HCT116 (cell line): Measurements from ENCODE around the gene STRN3. TPM values are rescaled to one million over a fixed set of nuclear protein-coding genes. Genes with fewer than 3 reads are reported as not detected.

Source experiments
- ATAC-seq: fragments of 200-7000 bp; cut with Tn5 transposase; 2 replicates; pipeline ENCODE4 v1.9.1; 2020; ENCODE audit warnings: mild to moderate bottlenecking, moderate library complexity
- BruUV-seq: library from RNA; stranded (reverse); fragments of 400-500 nt; replicated peaks from 2 replicates; lab custom pipeline; 2021; lab: Mats Ljungman, UMichigan
- CTCF ChIA-PET: fragments of 300-600 bp; sonication (Branson Sonifier 250); formaldehyde crosslinking; loops from one replicate; lab custom pipeline; 2021; ENCODE audit warnings: antibody characterized with exemption; lab: Charles Lee
- POLR2A ChIA-PET: fragments of 300-600, 350-600 bp; sonication (Branson Sonifier 250); formaldehyde crosslinking; loops from one replicate; lab custom pipeline; 2021; ENCODE audit warnings: antibody characterized with exemption; lab: Charles Lee
- RAD21 ChIA-PET, 2 experiments: fragments of 300-600 bp; sonication (Branson Sonifier 250); formaldehyde crosslinking; loops; one replicate each; lab custom pipeline; 2023; ENCODE audit warnings: low total read pairs in 2 of 2; ENCODE audit not compliant: uncharacterized antibody in 2 of 2, unreplicated experiment in 2 of 2, low non-redundant PET in 1 of 2; lab: Charles Lee
- DNase-seq: peaks from one replicate; pipeline ENCODE4 v3.0.0-alpha.2; 2010; ENCODE audit warnings: low read depth, low spot score
- H2AFZ ChIP-seq: fragments of 200-600 bp; shearing (Covaris generic), sonication (generic); 2 replicates; pipeline ENCODE4 v1.6.1; 2017; ENCODE audit warnings: low read depth, mixed run types, mixed read lengths, antibody characterized with exemption, low read length; ENCODE audit not compliant: poor library complexity, severe bottlenecking
- H3K27ac ChIP-seq: 2 replicates; pipeline ENCODE4 v1.5.1; 2012; ENCODE audit warnings: low read depth, low read length
- H3K27me3 ChIP-seq: fragments of 200-600 bp; sonication (generic); 2 replicates; pipeline ENCODE4 v1.6.1; 2016; ENCODE audit warnings: mixed run types, low read length, mixed read lengths; ENCODE audit not compliant: insufficient read depth
- H3K36me3 ChIP-seq, 2 experiments: fragments of 200-500 bp in 1 of 2; fragments of 200-600 bp in 1 of 2; sonication (Bioruptor generic) in 1 of 2; sonication (generic) in 1 of 2; 2 replicates each; pipeline versions ENCODE4 v1.5.1 to v1.6.1; 2014 to 2016; ENCODE audit warnings: low read length in 2 of 2, inconsistent platforms in 1 of 2, mixed read lengths in 1 of 2, mixed run types in 1 of 2; ENCODE audit not compliant: insufficient read depth in 2 of 2, control insufficient read depth in 1 of 2
- H3K4me1 ChIP-seq, 2 experiments: fragments of 200-600 bp in 1 of 2; sonication (generic) in 1 of 2; 2 replicates each; pipeline versions ENCODE4 v1.5.1 to v1.6.1; 2012 to 2017; ENCODE audit warnings: low read length in 2 of 2, inconsistent platforms in 1 of 2, mild to moderate bottlenecking in 1 of 2, mixed read lengths in 1 of 2, mixed run types in 1 of 2, moderate library complexity in 1 of 2; ENCODE audit not compliant: insufficient read depth in 2 of 2, control insufficient read depth in 1 of 2
- H3K4me2 ChIP-seq: fragments of 200-600 bp; sonication (generic); 2 replicates; pipeline ENCODE4 v1.6.1; 2017; ENCODE audit warnings: mixed run types, low read length, mixed read lengths
- H3K4me3 ChIP-seq, 2 experiments: fragments of 200-600 bp in 1 of 2; sonication (generic) in 1 of 2; replicated peaks in 1 of 2; 2 replicates each; pipeline ENCODE4 v1.5.1; 2011 to 2016; ENCODE audit warnings: low read length in 2 of 2, control low read depth in 1 of 2, low read depth in 1 of 2, mild to moderate bottlenecking in 1 of 2, mixed read lengths in 1 of 2, mixed run types in 1 of 2
- H3K79me2 ChIP-seq: fragments of 200-600 bp; sonication (generic); 2 replicates; pipeline ENCODE4 v1.6.1; 2017; ENCODE audit warnings: mild to moderate bottlenecking, mixed run types, low read length, moderate library complexity, mixed read lengths; ENCODE audit not compliant: insufficient read depth
- H3K9ac ChIP-seq: fragments of 200-600 bp; sonication (generic); 2 replicates; pipeline ENCODE4 v1.6.1; 2016; ENCODE audit warnings: low read length, mixed read lengths
- H3K9me2 ChIP-seq: fragments of 200-600 bp; sonication (generic), shearing (Covaris generic); 2 replicates; pipeline ENCODE4 v1.6.1; 2017; ENCODE audit warnings: mixed run types, mild to moderate bottlenecking, moderate library complexity; ENCODE audit not compliant: insufficient read depth
- H3K9me3 ChIP-seq, 2 experiments: fragments of 200-500 bp in 1 of 2; fragments of 200-600 bp in 1 of 2; sonication (Bioruptor generic) in 1 of 2; sonication (generic) in 1 of 2; 2 replicates each; pipeline ENCODE4 v1.6.1; 2014 to 2017; ENCODE audit warnings: low read length in 2 of 2, mixed read lengths in 2 of 2, inconsistent platforms in 1 of 2, low read depth in 1 of 2, mild to moderate bottlenecking in 1 of 2, mixed run types in 1 of 2, moderate library complexity in 1 of 2; ENCODE audit not compliant: control insufficient read depth in 1 of 2, insufficient read depth in 1 of 2
- H4K20me1 ChIP-seq: fragments of 200-600 bp; sonication (generic), shearing (Covaris generic); 2 replicates; pipeline ENCODE4 v1.6.1; 2017; ENCODE audit warnings: mixed run types, mild to moderate bottlenecking, moderate library complexity; ENCODE audit not compliant: insufficient read depth
- CBX3 ChIP-seq: IDR thresholded peaks from 2 replicates; pipeline ENCODE4 v1.6.1; 2012; ENCODE audit warnings: low read depth
- CEBPB ChIP-seq: IDR thresholded peaks from 2 replicates; pipeline ENCODE4 v1.6.1; 2012; ENCODE audit warnings: low read depth
- EGR1 ChIP-seq: IDR thresholded peaks from 2 replicates; pipeline ENCODE4 v1.6.1; 2012; ENCODE audit warnings: low read depth
- ELF1 ChIP-seq: IDR thresholded peaks from 2 replicates; pipeline ENCODE4 v1.6.1; 2012; ENCODE audit warnings: low read depth, borderline replicate concordance
- EZH2 ChIP-seq: fragments of 200-600 bp; sonication (generic); IDR thresholded peaks from 2 replicates; pipeline ENCODE4 v1.6.1; 2017; ENCODE audit warnings: antibody characterized with exemption, mixed run types
- EZH2phosphoT487 ChIP-seq: fragments of 200-600 bp; IDR thresholded peaks from 2 replicates; pipeline ENCODE4 v1.6.1; 2018; ENCODE audit warnings: antibody characterized with exemption, borderline replicate concordance
- FOSL1 ChIP-seq: IDR thresholded peaks from 2 replicates; pipeline ENCODE4 v1.6.1; 2012; ENCODE audit warnings: low read depth
- JUND ChIP-seq: IDR thresholded peaks from 2 replicates; pipeline ENCODE4 v1.6.1; 2012
- MAX ChIP-seq: IDR thresholded peaks from 2 replicates; pipeline ENCODE4 v1.6.1; 2012
- POLR2A ChIP-seq: IDR thresholded peaks from 2 replicates; pipeline ENCODE4 v1.7.0; 2011; ENCODE audit warnings: borderline replicate concordance; ENCODE audit not compliant: insufficient read depth, insufficient read length; ENCODE audit errors: extremely low read depth
- POLR2AphosphoS5 ChIP-seq: IDR thresholded peaks from 2 replicates; pipeline ENCODE4 v1.6.1; 2011; ENCODE audit warnings: mild to moderate bottlenecking, low read depth, low read length, moderate library complexity
- REST ChIP-seq: IDR thresholded peaks from 2 replicates; pipeline ENCODE4 v1.6.1; 2012; ENCODE audit warnings: low read depth
- SP1 ChIP-seq: IDR thresholded peaks from 2 replicates; pipeline ENCODE4 v1.6.1; 2012; ENCODE audit warnings: low read depth
- ZBTB33 ChIP-seq: IDR thresholded peaks from 2 replicates; pipeline ENCODE4 v1.6.1; 2011; ENCODE audit warnings: mild to moderate bottlenecking, low read length, moderate library complexity; ENCODE audit not compliant: insufficient replicate concordance; ENCODE audit errors: extremely low read depth
- ZFX ChIP-seq: fragments of 450-650 bp; IDR thresholded peaks from 2 replicates; pipeline ENCODE4 v1.6.1; 2017
- ZNF274 ChIP-seq: fragments of 200-500 bp; sonication (Bioruptor generic); IDR thresholded peaks from 2 replicates; pipeline ENCODE4 v1.6.1; 2014; ENCODE audit warnings: mild to moderate bottlenecking, low read depth, low read length, inconsistent platforms
- intact Hi-C: fragments of 100-400 bp; cut with micrococcal nuclease; formaldehyde crosslinking; loops from 2 replicates; pipeline ENCODE4 v1.10.0; 2022
- total RNA-seq: library from RNA; stranded (reverse); gene quantifications from one replicate; pipeline ENCODE4 v1.2.1, GENCODE V29; 2021; ENCODE audit not compliant: unreplicated experiment

The STRN3 gene
- total RNA-seq, 1 experiment from 2014 or later, result 43.4 TPM

GRCh38 chr14:30869551-30870155 lies 156.5 kb downstream of the STRN3 start (continued):
- no peak for TF ChIP-seq REST

- DNase-seq, result no peak
- no peak overlapping the region for H2AFZ ChIP-seq
- H3K36me3 ChIP-seq, result no peaks in the 10 kb centered on the region
- H3K79me2 ChIP-seq, result no peaks in the 10 kb centered on the region
- RAD21 ChIA-PET, result no interaction called here
- intact Hi-C loops, result no loop called here
- H4K20me1 ChIP-seq, result no peaks in the 10 kb centered on the region
- H3K4me1 ChIP-seq, result peaks cover 0 to 5% of the 10 kb centered on the region in 2 experiments; a peak in 2 of 4 replicates
- H3K9ac ChIP-seq, result no peak overlapping the region
- H3K27me3 ChIP-seq, result no peaks in the 10 kb centered on the region
- POLR2A ChIA-PET, result no interaction called here
- no peak for TF ChIP-seq SP1
- TF ChIP-seq FOSL1, result no peak
- TF ChIP-seq POLR2A, result no peak
- TF ChIP-seq CBX3, result no peak
- TF ChIP-seq MAX, result no peak
- no peak for TF ChIP-seq EGR1
- TF ChIP-seq EZH2phosphoT487, result no peak
- no peak for TF ChIP-seq POLR2AphosphoS5
- TF ChIP-seq JUND, result no peak
- TF ChIP-seq CEBPB, result no peak
- no peak for TF ChIP-seq ZFX
- no peak for TF ChIP-seq ELF1
- TF ChIP-seq EZH2, result no peak
- TF ChIP-seq REST, result no peak
- no peak for TF ChIP-seq ZBTB33
- TF ChIP-seq ZNF274, result no peak
- TF ChIP-seq, all 23 proteins: peak for 0
- CTCF ChIA-PET, result no interaction called here
- BruUV-seq, result no TSS peak
- Histone ChIP-seq H3K4me2 (no peak overlapping the region), H3K27ac (no peak overlapping the region), H3K4me3 (no peak overlapping the region), H3K9me3 (no peaks in the 10 kb centered on the region), H3K9me2 (no peaks in the 10 kb centered on the region)
- ATAC-seq, result no peak
Observed at GRCh38 chr14:30868736-30869135, 157.4 kb downstream of the STRN3 start.
